PC-9 (cell line): Measurements from ENCODE around the gene MAGI1. TPM values are rescaled to one million over a fixed set of nuclear protein-coding genes. Genes with fewer than 3 reads are reported as not detected.

Experiments used
- BruUV-seq: library from RNA; stranded (reverse); fragments of 400-500 nt; replicated peaks from 2 replicates; lab custom pipeline; 2021; lab: Mats Ljungman, UMichigan
- CTCF ChIA-PET: fragments of 300-600 bp; sonication (Branson Sonifier 250); formaldehyde crosslinking; loops from one replicate; lab custom pipeline; 2022; ENCODE audit warnings: antibody characterized with exemption; lab: Charles Lee
- POLR2A ChIA-PET: fragments of 300-600 bp; sonication (Branson Sonifier 250); formaldehyde crosslinking; loops from one replicate; lab custom pipeline; 2022; ENCODE audit warnings: antibody characterized with exemption; ENCODE audit not compliant: unreplicated experiment; lab: Charles Lee
- DNase-seq, 2 experiments: peaks; one replicate each; pipeline versions ENCODE4 v3.0.0 to v3.0.0-alpha.2; 2015 to 2022; ENCODE audit warnings: mixed read lengths in 1 of 2
- H2AFZ ChIP-seq: fragments of 200-600 bp; sonication (generic); 2 replicates; pipeline ENCODE4 v1.8.1; 2017; ENCODE audit warnings: antibody characterized with exemption
- H3F3A ChIP-seq: fragments of 200-600 bp; sonication (generic); 2 replicates; pipeline ENCODE4 v1.8.1; 2017; ENCODE audit warnings: antibody characterized with exemption, mild to moderate bottlenecking, low read depth; ENCODE audit not compliant: insufficient read depth
- H3K27ac ChIP-seq: fragments of 200-600 bp; sonication (generic); 2 replicates; pipeline ENCODE4 v1.6.1; 2016; ENCODE audit warnings: mixed run types
- H3K27me3 ChIP-seq: fragments of 200-600 bp; sonication (generic); 2 replicates; pipeline ENCODE4 v1.6.1; 2016; ENCODE audit warnings: low read depth, mixed run types; ENCODE audit not compliant: insufficient read depth
- H3K36me3 ChIP-seq: fragments of 200-600 bp; sonication (generic); 2 replicates; pipeline ENCODE4 v1.6.1; 2016; ENCODE audit warnings: low read depth, mixed run types
- H3K4me1 ChIP-seq: fragments of 200-600 bp; sonication (generic); replicated peaks from 2 replicates; pipeline ENCODE4 v1.6.1; 2016; ENCODE audit warnings: mixed run types; ENCODE audit not compliant: insufficient read depth
- H3K4me2 ChIP-seq: fragments of 200-600 bp; sonication (generic); 2 replicates; pipeline ENCODE4 v1.6.1; 2017; ENCODE audit warnings: mixed run types
- H3K4me3 ChIP-seq: fragments of 200-600 bp; sonication (generic); 2 replicates; pipeline ENCODE4 v1.6.1; 2016; ENCODE audit warnings: mixed run types
- H3K79me2 ChIP-seq: fragments of 200-600 bp; sonication (generic); 2 replicates; pipeline ENCODE4 v1.6.1; 2017; ENCODE audit warnings: low read depth, mixed run types
- H3K9me2 ChIP-seq: fragments of 200-600 bp; sonication (generic); 2 replicates; pipeline ENCODE4 v1.8.1; 2017; ENCODE audit warnings: mild to moderate bottlenecking; ENCODE audit not compliant: insufficient read depth
- H3K9me3 ChIP-seq: fragments of 200-600 bp; sonication (generic); 2 replicates; pipeline ENCODE4 v1.8.1; 2016; ENCODE audit warnings: low read depth; ENCODE audit not compliant: insufficient read depth
- H4K20me1 ChIP-seq: fragments of 200-600 bp; sonication (generic); 2 replicates; pipeline ENCODE4 v1.8.1; 2017; ENCODE audit not compliant: insufficient read depth
- CTCF ChIP-seq: fragments of 200-600 bp; sonication (generic); conservative IDR thresholded peaks from 2 replicates; pipeline ENCODE4 v1.6.1; 2017; ENCODE audit warnings: mixed run types, antibody characterized with exemption, mild to moderate bottlenecking, moderate library complexity
- EZH2 ChIP-seq: fragments of 200-600 bp; sonication (generic); IDR thresholded peaks from 2 replicates; pipeline ENCODE4 v1.8.0; 2017; ENCODE audit warnings: antibody characterized with exemption, low read depth
- intact Hi-C: fragments of 100-400 bp; cut with micrococcal nuclease; formaldehyde crosslinking; loops from one replicate; pipeline ENCODE4 v1.10.0; 2022; ENCODE audit not compliant: unreplicated experiment
- total RNA-seq: library from RNA; stranded (reverse); gene quantifications from 2 replicates; pipeline ENCODE4 v1.2.3, GENCODE V29; 2021

The MAGI1 gene
- total RNA-seq, 1 experiment from 2014 or later, result 23.3 TPM

DNA sequence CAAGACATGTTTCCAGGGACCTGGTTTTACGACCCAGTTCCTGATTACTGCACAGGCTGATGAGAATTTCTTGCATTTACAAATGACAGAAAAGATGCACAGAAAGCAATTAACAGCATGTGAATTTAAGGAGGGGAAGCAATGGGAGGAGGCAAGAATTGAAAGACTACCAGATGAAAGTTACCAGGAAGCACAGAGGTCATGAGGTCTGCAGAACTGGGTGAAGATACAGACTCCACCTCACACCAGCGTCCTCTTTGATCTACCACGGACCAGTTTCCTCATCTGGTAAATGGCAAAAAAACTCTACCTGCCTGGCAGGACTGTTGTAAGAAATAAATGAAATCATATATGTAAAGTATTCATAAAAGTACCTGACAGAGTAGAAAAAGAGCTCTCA is 266.0 kb downstream of the MAGI1 start:
- no peaks in the 10 kb centered on the region for H3K9me3 ChIP-seq
- CTCF ChIA-PET, result no interaction called here
- no peak for DNase-seq

GRCh38 chr3:65767551-65767950 is 271.2 kb downstream of the MAGI1 start:
- H3K4me3 ChIP-seq, result no peak overlapping the region
- BruUV-seq, result no TSS peak
- H3K27me3 ChIP-seq, result no peaks in the 10 kb centered on the region
- H3K4me2 ChIP-seq, result no peak overlapping the region
- ChIA-PET CTCF (interaction anchor here (0.6 kb wide), 1 partner anchor 468 kb away, joined by 6 read pairs; no protein-coding TSS in a partner anchor), POLR2A (interaction anchor here (0.6 kb wide), 1 partner anchor 132 kb away, joined by 10 read pairs; no protein-coding TSS in a partner anchor)
- no peak overlapping the region for H3K27ac ChIP-seq
- DNase-seq, result no peak
- no peaks in the 10 kb centered on the region for H3K36me3 ChIP-seq
- TF ChIP-seq CTCF (no peak), EZH2 (no peak)
- H2AFZ ChIP-seq, result no peak overlapping the region
- intact Hi-C loops, result no loop called here
- no peaks in the 10 kb centered on the region for H3K9me2 ChIP-seq
- no peaks in the 10 kb centered on the region for H3F3A ChIP-seq
- H3K79me2 ChIP-seq, result no peaks in the 10 kb centered on the region
- no peaks in the 10 kb centered on the region for H4K20me1 ChIP-seq
- H3K4me1 ChIP-seq, result no peaks in the 10 kb centered on the region
- H3K9me3 ChIP-seq, result no peaks in the 10 kb centered on the region

More for the DNA sequence above, 266.0 kb downstream of the MAGI1 start:
- Histone ChIP-seq H3K4me1 (no peaks in the 10 kb centered on the region), H3K9me2 (no peaks in the 10 kb centered on the region), H3K4me3 (no peak overlapping the region), H3K36me3 (no peaks in the 10 kb centered on the region), H3K27ac (no peak overlapping the region), H4K20me1 (no peaks in the 10 kb centered on the region), H2AFZ (no peak overlapping the region), H3K27me3 (no peaks in the 10 kb centered on the region), H3K79me2 (no peaks in the 10 kb centered on the region; the same call in 1 of the 2 replicates), H3F3A (no peaks in the 10 kb centered on the region), H3K4me2 (no peak overlapping the region)
- BruUV-seq, result no TSS peak
- TF ChIP-seq CTCF (no peak), EZH2 (no peak)
- intact Hi-C loops, result no loop called here
- POLR2A ChIA-PET, result no interaction called here

- H3K79me2 ChIP-seq, result no peaks in the 10 kb centered on the region
- intact Hi-C loops, result no loop called here
- H3K4me3 ChIP-seq, result no peak overlapping the region
- no peaks in the 10 kb centered on the region for H3K27me3 ChIP-seq
- H3K36me3 ChIP-seq, result no peaks in the 10 kb centered on the region
- H3K4me2 ChIP-seq, result no peak overlapping the region
- BruUV-seq, result no TSS peak
- no peak for TF ChIP-seq CTCF
- no peak for TF ChIP-seq EZH2
- H3K9me2 ChIP-seq, result no peaks in the 10 kb centered on the region
- no peak overlapping the region for H3K27ac ChIP-seq
- no peak for DNase-seq
- POLR2A ChIA-PET, result no interaction called here
- no peak overlapping the region for H2AFZ ChIP-seq
- CTCF ChIA-PET, result no interaction called here
- H4K20me1 ChIP-seq, result no peaks in the 10 kb centered on the region
- no peaks in the 10 kb centered on the region for H3K9me3 ChIP-seq
- H3F3A ChIP-seq, result no peaks in the 10 kb centered on the region
- no peaks in the 10 kb centered on the region for H3K4me1 ChIP-seq
These were observed 276.5 kb downstream of the MAGI1 start for GRCh38 chr3:65762235-65762580.
